DOHH2 (cell line): ENCODE data around the gene RFTN2.

Experiments
- H3F3A ChIP-seq: fragments of 200-600 bp; sonication (generic), shearing (Covaris generic); 2 replicates; pipeline ENCODE4 v1.6.0; 2016; ENCODE audit warnings: antibody characterized with exemption, mild to moderate bottlenecking; ENCODE audit not compliant: control insufficient read depth, insufficient read depth
- H3K27ac ChIP-seq: fragments of 200-600 bp; sonication (generic); 2 replicates; pipeline ENCODE4 v1.5.1; 2014; ENCODE audit warnings: low read depth, mild to moderate bottlenecking, low read length, moderate library complexity
- H3K27me3 ChIP-seq: fragments of 200-600 bp; sonication (generic); 2 replicates; pipeline ENCODE4 v1.6.1; 2014; ENCODE audit warnings: mild to moderate bottlenecking, low read length, mixed read lengths; ENCODE audit not compliant: control insufficient read depth
- H3K36me3 ChIP-seq: fragments of 200-600 bp; sonication (generic); 2 replicates; pipeline ENCODE4 v1.6.1; 2014; ENCODE audit warnings: mild to moderate bottlenecking, low read length, moderate library complexity, mixed read lengths; ENCODE audit not compliant: control insufficient read depth
- H3K4me1 ChIP-seq: fragments of 200-600 bp; sonication (generic); 2 replicates; pipeline ENCODE4 v1.6.1; 2014; ENCODE audit warnings: mild to moderate bottlenecking, low read length, mixed read lengths; ENCODE audit not compliant: control insufficient read depth
- H3K4me2 ChIP-seq: fragments of 200-600 bp; sonication (generic); 2 replicates; pipeline ENCODE4 v1.6.0; 2014; ENCODE audit warnings: mild to moderate bottlenecking, low read length, moderate library complexity
- H3K4me3 ChIP-seq: fragments of 200-600 bp; sonication (generic); 2 replicates; pipeline ENCODE4 v1.5.1; 2014; ENCODE audit warnings: mild to moderate bottlenecking, low read length, mixed read lengths
- H3K79me2 ChIP-seq: fragments of 200-600 bp; sonication (generic); 2 replicates; pipeline ENCODE4 v1.6.1; 2014; ENCODE audit warnings: mild to moderate bottlenecking, low read length, mixed read lengths; ENCODE audit not compliant: control insufficient read depth
- H3K9me2 ChIP-seq: fragments of 200-600 bp; sonication (generic); replicated peaks from 2 replicates; pipeline ENCODE4 v1.6.1; 2014; ENCODE audit warnings: mild to moderate bottlenecking, low read length, mixed read lengths; ENCODE audit not compliant: control insufficient read depth
- H3K9me3 ChIP-seq: fragments of 200-600 bp; sonication (generic); 2 replicates; pipeline ENCODE4 v1.6.1; 2014; ENCODE audit warnings: antibody characterized with exemption, low read length, mixed read lengths; ENCODE audit not compliant: control insufficient read depth, insufficient read depth
- H4K20me1 ChIP-seq: fragments of 200-600 bp; sonication (generic); 2 replicates; pipeline ENCODE4 v1.6.0; 2014; ENCODE audit warnings: low read depth, mild to moderate bottlenecking, antibody characterized with exemption, low read length, moderate library complexity; ENCODE audit not compliant: control insufficient read depth, insufficient read depth
- CTCF ChIP-seq: fragments of 200-600 bp; sonication (generic); IDR thresholded peaks from one replicate; pipeline ENCODE4 v1.5.1; 2014; ENCODE audit warnings: antibody characterized with exemption, mild to moderate bottlenecking, low read depth, low read length; ENCODE audit not compliant: poor library complexity, severe bottlenecking
- EZH2phosphoT487 ChIP-seq: fragments of 200-600 bp; sonication (generic); IDR thresholded peaks from 2 replicates; pipeline ENCODE4 v1.6.1; 2017; ENCODE audit warnings: borderline replicate concordance, mild to moderate bottlenecking, antibody characterized with exemption, low read length, moderate library complexity, mixed read lengths

Gene RFTN2

GRCh38 chr2:197577446-197577845 is 97.9 kb downstream of the RFTN2 start:
- H3K36me3 ChIP-seq: no peaks in the 10 kb centered on the region
- no peaks in the 10 kb centered on the region for H3F3A ChIP-seq
- H3K4me2 ChIP-seq: no peak overlapping the region
- TF ChIP-seq EZH2phosphoT487 (no peak), CTCF (no peak)
- H3K27ac ChIP-seq: no peak overlapping the region
- H3K9me3 ChIP-seq: peaks cover 10% of the 10 kb centered on the region; the same call in 1 of the 2 replicates
- no peaks in the 10 kb centered on the region for H3K27me3 ChIP-seq
- H4K20me1 ChIP-seq: no peaks in the 10 kb centered on the region
- H3K9me2 ChIP-seq: no peaks in the 10 kb centered on the region
- no peaks in the 10 kb centered on the region for H3K4me1 ChIP-seq
- H3K4me3 ChIP-seq: no peak overlapping the region
- no peaks in the 10 kb centered on the region for H3K79me2 ChIP-seq

GRCh38 chr2:197576631-197577030 is 98.8 kb downstream of the RFTN2 start:
- no peak overlapping the region for H3K4me3 ChIP-seq
- no peaks in the 10 kb centered on the region for H3K4me1 ChIP-seq
- peaks cover 15% of the 10 kb centered on the region; the same call in 1 of the 2 replicates for H3K9me3 ChIP-seq
- no peaks in the 10 kb centered on the region for H3K79me2 ChIP-seq
- no peak overlapping the region for H3K4me2 ChIP-seq
- H3K27me3 ChIP-seq: no peaks in the 10 kb centered on the region
- H3F3A ChIP-seq: no peaks in the 10 kb centered on the region
- H3K9me2 ChIP-seq: no peaks in the 10 kb centered on the region
- H3K36me3 ChIP-seq: no peaks in the 10 kb centered on the region
- TF ChIP-seq EZH2phosphoT487 (no peak), CTCF (no peak)
- H3K27ac ChIP-seq: no peak overlapping the region
- H4K20me1 ChIP-seq: no peaks in the 10 kb centered on the region

- Histone ChIP-seq H3K9me3 (peaks cover 15% of the 10 kb centered on the region; the same call in 1 of the 2 replicates), H3K27me3 (no peaks in the 10 kb centered on the region), H3K9me2 (no peaks in the 10 kb centered on the region), H4K20me1 (no peaks in the 10 kb centered on the region), H3F3A (no peaks in the 10 kb centered on the region), H3K4me1 (no peaks in the 10 kb centered on the region), H3K36me3 (no peaks in the 10 kb centered on the region), H3K4me2 (no peak overlapping the region), H3K79me2 (no peaks in the 10 kb centered on the region), H3K4me3 (no peak overlapping the region), H3K27ac (no peak overlapping the region)
- no peak for TF ChIP-seq EZH2phosphoT487
- no peak for TF ChIP-seq CTCF
Observed at GRCh38 chr2:197575987-197576386, 99.4 kb downstream of the RFTN2 start.
